ENCODE results near the gene ARID5B. TPM values are rescaled to one million over a fixed set of nuclear protein-coding genes. Genes with fewer than 3 reads are reported as not detected.

The ARID5B gene
- total RNA-seq, 1 experiment from 2014 or later = 0.04 TPM

DNA sequence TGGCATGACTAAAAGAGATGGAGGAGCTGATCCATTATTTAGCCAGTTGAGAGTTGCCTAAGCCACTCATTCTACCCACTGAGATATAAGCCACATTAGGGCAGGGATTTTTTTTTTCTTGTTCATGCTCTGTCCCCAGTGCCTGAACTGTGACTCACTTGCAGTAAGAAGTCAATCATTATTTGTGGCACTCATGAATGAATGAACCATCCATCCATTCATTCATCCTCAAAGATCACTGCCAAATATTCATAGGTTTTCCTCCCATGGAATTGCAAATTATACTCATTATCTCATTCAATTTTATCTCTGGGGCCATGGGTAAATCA lies 22.8 kb upstream of the ARID5B start:
- no peaks in the 10 kb centered on the region for H3K36me3 Mint-ChIP-seq (ENCODE audit: insufficient read depth in 1 of 3, low read depth in 3 of 3)

More for the DNA sequence above, 22.8 kb upstream of the ARID5B start:
- Histone ChIP-seq H2BK12ac (ENCODE audit: insufficient read length, low read depth, low read length) (no peak overlapping the region), H2AFZ (ENCODE audit: low read length) (no peak overlapping the region), H4K8ac (replicated peaks; ENCODE audit: insufficient read length, low read depth, low read length) (no peak overlapping the region), H3K18ac (ENCODE audit: insufficient read length, low read depth, low read length) (no peak overlapping the region), H2AK5ac (ENCODE audit: insufficient read length, low read length) (no peak overlapping the region), H3K14ac (ENCODE audit: insufficient read depth, low read length) (no peak overlapping the region), H3K56ac (ENCODE audit: insufficient read length, low read depth, low read length) (no peak overlapping the region), H4K20me1 (ENCODE audit: control insufficient read depth, insufficient read depth, insufficient read length) (no peaks in the 10 kb centered on the region), H2BK20ac (ENCODE audit: low read depth, low read length, poor library complexity, severe bottlenecking) (no peak overlapping the region), H3K79me2 (ENCODE audit: insufficient read depth, low read length) (no peaks in the 10 kb centered on the region), H3K9ac (ENCODE audit: extremely low read depth, insufficient read length, low read length) (no peak overlapping the region), H4K91ac (ENCODE audit: insufficient read length, low read depth, low read length) (no peak overlapping the region), H2BK15ac (ENCODE audit: low read depth, low read length) (no peak overlapping the region), H3K4ac (ENCODE audit: low read depth, low read length) (no peak overlapping the region), H2BK5ac (ENCODE audit: insufficient read length, low read length) (no peak overlapping the region), H2BK120ac (ENCODE audit: low read depth, low read length, poor library complexity, severe bottlenecking) (no peak overlapping the region), H3K27me3 (ENCODE audit: insufficient read depth, low read length) (no peaks in the 10 kb centered on the region), H3K27ac (ENCODE audit: insufficient read length, low read depth, low read length) (no peak overlapping the region), H3K23me2 (ENCODE audit: insufficient read length, low read depth, low read length, poor library complexity, severe bottlenecking) (no peaks in the 10 kb centered on the region), H3K4me1 (ENCODE audit: insufficient read depth, low read length) (no peaks in the 10 kb centered on the region), H3K4me2 (ENCODE audit: insufficient read depth, insufficient read length, low read length) (no peak overlapping the region), H4K5ac (ENCODE audit: insufficient read length, low read depth, low read length) (no peak overlapping the region), H3K9me3 (ENCODE audit: control insufficient read depth, low read depth, low read length) (no peaks in the 10 kb centered on the region), H3K23ac (ENCODE audit: insufficient read length, low read depth, low read length) (no peak overlapping the region), H3K79me1 (ENCODE audit: insufficient read depth, low read depth, low read length, poor library complexity, severe bottlenecking) (no peaks in the 10 kb centered on the region), H3T11ph (ENCODE audit: low read length) (no peak overlapping the region)
- no peaks in the 10 kb centered on the region for H3K4me1 Mint-ChIP-seq
- no peak for DNase-seq
- no peak overlapping the region for H3K27ac Mint-ChIP-seq
- no peak overlapping the region for H3K4me3 Mint-ChIP-seq
- peaks cover 2% of the 10 kb centered on the region; the same call in 1 of the 2 replicates for H3K27me3 Mint-ChIP-seq (ENCODE audit: low read depth)
- no peak for TF ChIP-seq CTCF (conservative IDR thresholded peaks at IDR 0.05)
- no peaks in the 10 kb centered on the region for H3K9me3 Mint-ChIP-seq
